Breast epithelium (tissue), 3 donors: ENCODE results near the gene LDB3.

Experiments used
- CTCF ChIP-seq, 3 donors: fragments of 450-650 bp; IDR thresholded peaks; one replicate each; pipeline ENCODE4 v1.5.1; 2016 to 2017; ENCODE audit warnings: antibody characterized with exemption in 3 of 3, mild to moderate bottlenecking in 3 of 3, moderate library complexity in 3 of 3
- POLR2A ChIP-seq: fragments of 450-650 bp; IDR thresholded peaks from one replicate; pipeline ENCODE4 v1.6.1; 2016; ENCODE audit warnings: antibody characterized with exemption, mild to moderate bottlenecking, moderate library complexity
- POLR2AphosphoS5 ChIP-seq, 3 donors: sonication (generic); formaldehyde crosslinking; IDR thresholded peaks; one replicate each; pipeline ENCODE4 v1.6.1; 2017; ENCODE audit warnings: antibody characterized with exemption in 3 of 3

GRCh38 chr10:86765548-86765947 is 97.2 kb downstream of the LDB3 start:
- no peak for TF ChIP-seq CTCF (IDR thresholded peaks at IDR 0.05)
- TF ChIP-seq POLR2AphosphoS5 (IDR thresholded peaks at IDR 0.05) = no peak
- no peak for TF ChIP-seq POLR2A
